Tibial nerve (tissue), 4 donors: ENCODE results near the gene SRGAP3. TPM values are rescaled to one million over a fixed set of nuclear protein-coding genes. Genes with fewer than 3 reads are reported as not detected.

Source experiments
- DNase-seq, 2 donors: peaks; one replicate each; pipeline ENCODE4 v3.0.0-alpha.2; 2019; ENCODE audit warnings: low spot score in 2 of 2
- H3K27ac ChIP-seq, 4 donors: fragments of 200-600 bp; sonication (generic) in 3 of 4; one replicate each; pipeline ENCODE4 v1.5.1; 2017 to 2019; ENCODE audit warnings: mild to moderate bottlenecking in 1 of 4
- H3K27me3 ChIP-seq, 2 donors: fragments of 200-600 bp; sonication (generic) in 1 of 2; one replicate each; pipeline versions ENCODE4 v1.5.1 to v1.6.0; 2017 to 2019
- H3K36me3 ChIP-seq, 3 donors: fragments of 200-600 bp; sonication (generic); one replicate each; pipeline ENCODE4 v1.5.1; 2018 to 2019
- H3K4me1 ChIP-seq, 4 donors: fragments of 200-600 bp; sonication (generic) in 3 of 4; one replicate each; pipeline ENCODE4 v1.5.1; 2017 to 2019
- H3K4me3 ChIP-seq, 4 donors: fragments of 200-600 bp; sonication (generic) in 3 of 4; one replicate each; pipeline ENCODE4 v1.5.1; 2017 to 2019; ENCODE audit warnings: mild to moderate bottlenecking in 1 of 4, moderate library complexity in 1 of 4
- H3K9me3 ChIP-seq, 4 donors: fragments of 200-600 bp; sonication (generic) in 3 of 4; one replicate each; pipeline ENCODE4 v1.5.1; 2017 to 2019
- EP300 ChIP-seq, 2 donors: sonication (generic); formaldehyde crosslinking; IDR thresholded peaks; one replicate each; pipeline ENCODE4 v1.6.1; 2017; ENCODE audit warnings: antibody characterized with exemption in 2 of 2, mild to moderate bottlenecking in 1 of 2
- POLR2A ChIP-seq, 2 donors: fragments of 450-650 bp; IDR thresholded peaks; one replicate each; pipeline ENCODE4 v1.6.1; 2017; ENCODE audit warnings: antibody characterized with exemption in 2 of 2, mild to moderate bottlenecking in 2 of 2, moderate library complexity in 2 of 2
- WGBS, 2 donors: methylation state at CpG; one replicate each; pipeline ENCODE4 v1.1.5; 2018; 5-methylcytosine and 5-hydroxymethylcytosine counted together
- total RNA-seq, 4 donors: library from RNA; depleted of rRNA; stranded (reverse); fragments of >200 nt; gene quantifications; one replicate each; pipeline ENCODE4 v1.1.0, GENCODE V29; 2016
- TF ChIP-seq, protein P1 (sequence below), 5 experiments: fragments of 200-600 bp in 3 of 5; fragments of 450-650 bp in 2 of 5; sonication (generic) in 3 of 5; IDR thresholded peaks; one replicate each; pipeline ENCODE4 v1.5.1; 2016 to 2019; ENCODE audit warnings: antibody characterized with exemption in 5 of 5, mild to moderate bottlenecking in 3 of 5, moderate library complexity in 2 of 5

SRGAP3 gene
- total RNA-seq, 4 donors from 2014 or later = 11.7 to 18.0 (median 15.1) TPM

DNA sequence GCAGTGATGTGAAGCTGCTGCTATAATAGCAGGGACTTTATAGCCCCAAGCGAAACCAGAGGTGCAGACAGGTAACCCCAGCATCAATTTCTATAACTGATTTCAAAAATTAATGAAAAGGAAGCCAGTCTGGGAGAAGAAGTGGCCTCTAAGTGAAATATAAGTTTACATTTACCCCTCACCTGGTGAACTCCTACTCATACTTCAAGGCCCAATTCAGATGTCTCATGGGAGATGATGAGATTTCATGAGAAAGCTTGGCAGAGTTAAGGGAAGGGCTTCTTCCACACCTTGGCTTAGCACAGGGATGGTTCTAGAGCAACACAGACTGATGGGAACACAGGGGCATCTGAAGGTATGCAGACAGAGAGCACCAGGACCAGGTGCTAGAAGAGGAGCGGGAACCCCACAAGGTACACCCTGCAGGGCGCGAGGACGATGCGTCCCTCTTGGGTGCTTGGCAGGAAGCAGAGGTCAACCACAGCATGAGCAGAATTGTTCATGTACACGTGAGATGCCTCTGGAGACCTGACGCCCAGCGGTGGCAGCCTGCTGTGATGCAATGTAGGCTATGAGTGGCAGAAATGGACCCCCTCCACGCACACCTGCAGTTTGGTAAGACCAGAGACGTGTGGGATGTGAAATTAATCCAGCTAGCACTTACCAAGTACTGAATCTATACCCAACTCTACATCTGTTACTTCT, 102.9 kb downstream of the SRGAP3 start:
- peaks cover 0 to 5% (median 0%) of the 10 kb centered on the region in 3 donors for H3K36me3 ChIP-seq
- DNase-seq = no peak
- H3K9me3 ChIP-seq = peaks cover 0 to 10% (median 0%) of the 10 kb centered on the region in 4 donors
- H3K27me3 ChIP-seq = no peaks in the 10 kb centered on the region
- WGBS, 2 donors = 85 to 95% methylated on average over 11 of the region's 11 CpGs
- H3K4me3 ChIP-seq = no peak overlapping the region
- no peak overlapping the region for H3K27ac ChIP-seq
- peaks cover 0 to 19% (median 4%) of the 10 kb centered on the region in 4 donors for H3K4me1 ChIP-seq
- TF ChIP-seq EP300 (IDR thresholded peaks at IDR 0.05) = no peak
- no peak for TF ChIP-seq POLR2A (IDR thresholded peaks at IDR 0.05)
- TF ChIP-seq, protein P1, sequence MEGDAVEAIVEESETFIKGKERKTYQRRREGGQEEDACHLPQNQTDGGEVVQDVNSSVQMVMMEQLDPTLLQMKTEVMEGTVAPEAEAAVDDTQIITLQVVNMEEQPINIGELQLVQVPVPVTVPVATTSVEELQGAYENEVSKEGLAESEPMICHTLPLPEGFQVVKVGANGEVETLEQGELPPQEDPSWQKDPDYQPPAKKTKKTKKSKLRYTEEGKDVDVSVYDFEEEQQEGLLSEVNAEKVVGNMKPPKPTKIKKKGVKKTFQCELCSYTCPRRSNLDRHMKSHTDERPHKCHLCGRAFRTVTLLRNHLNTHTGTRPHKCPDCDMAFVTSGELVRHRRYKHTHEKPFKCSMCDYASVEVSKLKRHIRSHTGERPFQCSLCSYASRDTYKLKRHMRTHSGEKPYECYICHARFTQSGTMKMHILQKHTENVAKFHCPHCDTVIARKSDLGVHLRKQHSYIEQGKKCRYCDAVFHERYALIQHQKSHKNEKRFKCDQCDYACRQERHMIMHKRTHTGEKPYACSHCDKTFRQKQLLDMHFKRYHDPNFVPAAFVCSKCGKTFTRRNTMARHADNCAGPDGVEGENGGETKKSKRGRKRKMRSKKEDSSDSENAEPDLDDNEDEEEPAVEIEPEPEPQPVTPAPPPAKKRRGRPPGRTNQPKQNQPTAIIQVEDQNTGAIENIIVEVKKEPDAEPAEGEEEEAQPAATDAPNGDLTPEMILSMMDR (IDR thresholded peaks at IDR 0.05) = no peak

DNA sequence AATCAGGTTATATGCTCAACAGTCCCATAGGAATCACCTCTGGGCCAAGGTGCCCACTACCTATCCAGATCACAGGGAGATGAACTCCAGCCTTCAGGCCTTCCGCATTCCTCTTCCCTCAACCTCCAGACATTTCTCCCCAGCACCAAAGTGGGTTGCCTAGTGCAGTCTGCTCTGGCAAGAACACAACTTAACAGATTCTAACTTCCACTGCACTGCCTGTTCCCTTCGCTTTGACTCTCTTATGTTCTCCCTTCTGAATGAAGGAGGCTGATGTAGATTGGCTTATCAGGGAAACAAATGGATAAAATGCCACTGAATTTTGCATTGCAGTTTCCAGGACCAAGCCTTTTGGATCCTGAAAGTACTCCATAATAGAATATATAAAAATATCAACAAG, 106.3 kb downstream of the SRGAP3 start:
- no peak for DNase-seq
- no peaks in the 10 kb centered on the region for H3K27me3 ChIP-seq
- H3K36me3 ChIP-seq = peaks cover 0 to 3% (median 0%) of the 10 kb centered on the region in 3 donors
- TF ChIP-seq POLR2A (IDR thresholded peaks at IDR 0.05) (no peak), EP300 (IDR thresholded peaks at IDR 0.05) (no peak)
- TF ChIP-seq, protein P1 (IDR thresholded peaks at IDR 0.05) = no peak
- no peak overlapping the region for H3K4me3 ChIP-seq
- H3K4me1 ChIP-seq = peaks cover 0 to 25% (median 4%) of the 10 kb centered on the region in 4 donors
- no peak overlapping the region for H3K27ac ChIP-seq
- 95 to 98% methylated on average over 2 of the region's 2 CpGs for WGBS, 2 donors
- H3K9me3 ChIP-seq = peaks cover 0 to 7% (median 0%) of the 10 kb centered on the region in 4 donors

DNA sequence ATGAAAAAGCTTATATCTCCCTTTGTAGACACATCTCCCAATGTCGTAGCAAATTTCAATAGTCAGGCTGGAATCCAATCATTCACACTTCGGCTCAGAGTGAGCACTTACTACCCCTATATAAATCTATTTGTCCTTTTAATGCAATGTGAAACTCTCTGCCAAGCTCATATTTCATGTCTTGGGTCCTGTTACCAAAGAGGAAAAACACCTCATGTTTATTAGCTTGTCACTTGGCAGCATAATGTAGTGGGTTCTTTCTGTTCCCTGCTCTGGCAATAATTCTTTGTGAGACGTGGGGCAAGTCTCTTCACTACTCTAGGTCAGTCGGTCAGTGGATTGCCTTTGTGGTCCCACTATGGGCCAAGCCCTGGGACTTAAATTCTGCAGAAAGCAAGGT, 107.1 kb downstream of the SRGAP3 start:
- Histone ChIP-seq H3K36me3 (peaks cover 0 to 3% (median 0%) of the 10 kb centered on the region in 3 donors), H3K9me3 (peaks cover 0 to 7% (median 0%) of the 10 kb centered on the region in 4 donors), H3K27me3 (no peaks in the 10 kb centered on the region), H3K4me1 (peaks cover 0 to 18% (median 4%) of the 10 kb centered on the region in 4 donors), H3K27ac (no peak overlapping the region), H3K4me3 (no peak overlapping the region)
- WGBS, 2 donors = 39 to 45% methylated on average over 4 of the region's 4 CpGs
- no peak for DNase-seq
- TF ChIP-seq EP300 (IDR thresholded peaks at IDR 0.05) (no peak), POLR2A (IDR thresholded peaks at IDR 0.05) (no peak)
- TF ChIP-seq, protein P1 (IDR thresholded peaks at IDR 0.05) = no peak

DNA sequence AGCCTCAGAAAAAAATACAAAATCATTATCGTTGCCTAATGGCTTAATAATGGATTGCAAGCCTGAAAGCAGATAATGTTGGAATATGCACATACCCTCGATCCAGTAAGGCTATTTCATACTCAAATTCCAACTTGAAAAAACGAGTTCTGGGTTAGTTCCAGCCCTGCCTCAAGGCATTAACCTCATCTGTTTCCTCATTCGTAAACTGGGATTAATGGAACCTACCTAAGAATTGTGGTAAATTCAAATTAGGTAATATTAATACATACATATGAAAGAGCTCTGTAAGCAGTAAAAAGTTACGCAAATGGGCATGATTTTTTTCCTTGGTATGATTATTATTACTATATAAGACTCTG, 107.5 kb downstream of the SRGAP3 start:
- H3K4me1 ChIP-seq = peaks cover 0 to 18% (median 4%) of the 10 kb centered on the region in 4 donors
- no peak overlapping the region for H3K4me3 ChIP-seq
- peaks cover 0 to 3% of the 10 kb centered on the region in 2 donors for H3K27me3 ChIP-seq
- peaks cover 0 to 7% (median 0%) of the 10 kb centered on the region in 4 donors for H3K9me3 ChIP-seq
- WGBS, 2 donors = 38 to 40% methylated on average over 5 of the region's 5 CpGs
- no peak for DNase-seq
- H3K36me3 ChIP-seq = peaks cover 0 to 3% (median 0%) of the 10 kb centered on the region in 3 donors
- no peak overlapping the region for H3K27ac ChIP-seq
- TF ChIP-seq POLR2A (IDR thresholded peaks at IDR 0.05) (no peak), EP300 (IDR thresholded peaks at IDR 0.05) (no peak)
- TF ChIP-seq, protein P1 (IDR thresholded peaks at IDR 0.05) = no peak

DNA sequence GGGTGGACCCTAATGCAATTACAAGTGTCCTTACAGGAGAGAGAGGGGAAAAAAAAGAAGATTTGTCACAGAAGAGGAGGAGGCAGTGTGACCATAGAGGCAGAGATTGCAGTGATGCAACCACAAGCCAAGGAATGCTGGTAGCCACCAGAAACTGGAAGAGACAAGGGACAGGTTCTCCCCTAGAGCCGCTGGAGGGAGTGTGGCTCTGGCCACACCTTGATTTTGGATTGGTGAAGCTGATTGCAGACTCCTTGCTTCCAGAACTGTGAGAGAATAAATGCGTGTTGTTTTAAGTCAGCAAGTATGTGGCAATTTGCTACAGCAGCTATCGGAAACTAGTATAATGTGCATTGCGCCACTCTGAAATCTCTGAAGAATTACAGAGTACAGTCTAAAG, 110.1 kb downstream of the SRGAP3 start:
- Histone ChIP-seq H3K4me3 (no peak overlapping the region), H3K27ac (no peak overlapping the region), H3K9me3 (peaks cover 0 to 7% (median 0%) of the 10 kb centered on the region in 4 donors), H3K27me3 (peaks cover 0 to 9% of the 10 kb centered on the region in 2 donors), H3K4me1 (peaks cover 0 to 30% (median 4%) of the 10 kb centered on the region in 4 donors), H3K36me3 (peaks cover 0 to 3% (median 0%) of the 10 kb centered on the region in 3 donors)
- no peak for TF ChIP-seq POLR2A (IDR thresholded peaks at IDR 0.05)
- no peak for TF ChIP-seq EP300 (IDR thresholded peaks at IDR 0.05)
- TF ChIP-seq, protein P1 (IDR thresholded peaks at IDR 0.05) = no peak
- no peak for DNase-seq
- whole genome bisulfite sequencing, 2 donors = 96 to 99% methylated on average over 4 of the region's 4 CpGs
